Sigmoid colon (tissue), 7 donors: ENCODE data around the gene ANXA7. TPM values are rescaled to one million over a fixed set of nuclear protein-coding genes. Genes with fewer than 3 reads are reported as not detected.

Source experiments
- DNase-seq: peaks from one replicate; pipeline ENCODE4 v3.0.0-alpha.2; 2019
- H3K27ac ChIP-seq, 4 donors: fragments of 200-600 bp; sonication (generic); one replicate each; pipeline ENCODE4 v1.5.1; 2016 to 2019; ENCODE audit warnings: mild to moderate bottlenecking in 1 of 4
- H3K27me3 ChIP-seq, 3 donors: fragments of 200-600 bp; sonication (generic); one replicate each; pipeline ENCODE4 v1.5.1; 2019; ENCODE audit warnings: mild to moderate bottlenecking in 1 of 3
- H3K36me3 ChIP-seq, 4 donors: fragments of 200-600 bp; sonication (generic); one replicate each; pipeline ENCODE4 v1.5.1; 2016 to 2019
- H3K4me1 ChIP-seq, 4 donors: fragments of 200-600 bp; sonication (generic); one replicate each; pipeline ENCODE4 v1.5.1; 2017 to 2019
- H3K4me3 ChIP-seq, 4 donors: fragments of 200-600 bp; sonication (generic); one replicate each; pipeline ENCODE4 v1.5.1; 2017 to 2019; ENCODE audit warnings: mild to moderate bottlenecking in 2 of 4, moderate library complexity in 1 of 4
- H3K9me3 ChIP-seq, 4 donors: fragments of 200-600 bp in 3 of 4; sonication (generic) in 3 of 4; one replicate each; pipeline versions ENCODE4 v1.5.1 to v1.6.1; 2013 to 2019
- CTCF ChIP-seq, 4 experiments: fragments of 450-650 bp in 3 of 4; fragments of 200-600 bp in 1 of 4; IDR thresholded peaks; one replicate each; pipeline ENCODE4 v1.5.1; 2016 to 2019; ENCODE audit warnings: antibody characterized with exemption in 4 of 4, mild to moderate bottlenecking in 3 of 4, moderate library complexity in 2 of 4
- EP300 ChIP-seq, 4 donors: sonication (generic); formaldehyde crosslinking; IDR thresholded peaks; one replicate each; pipeline ENCODE4 v1.6.1; 2017; ENCODE audit warnings: antibody characterized with exemption in 4 of 4
- POLR2A ChIP-seq, 2 donors: fragments of 450-650 bp; IDR thresholded peaks; one replicate each; pipeline ENCODE4 v1.6.1; 2016; ENCODE audit warnings: antibody characterized with exemption in 2 of 2, mild to moderate bottlenecking in 2 of 2, moderate library complexity in 2 of 2
- POLR2AphosphoS5 ChIP-seq, 4 donors: sonication (generic); formaldehyde crosslinking; IDR thresholded peaks; one replicate each; pipeline ENCODE4 v1.6.1; 2017; ENCODE audit warnings: antibody characterized with exemption in 4 of 4
- WGBS, 2 donors: extraction: QIAGEN DNeasy Blood & Tissue Kit; methylation state at CpG; one replicate each; pipeline ENCODE4 v1.1.7; 2013; 5-methylcytosine and 5-hydroxymethylcytosine counted together
- intact Hi-C: fragments of 100-400 bp; cut with DNase I; formaldehyde crosslinking; loops from one replicate; pipeline ENCODE4 v1.15.1; 2023
- polyA plus RNA-seq, 3 donors: library from polyadenylated mRNA; stranded (reverse); fragments of 200-250 nt; gene quantifications; one replicate each; pipeline ENCODE4 v1.2.3, GENCODE V29; 2013
- total RNA-seq, 4 donors: library from RNA; depleted of rRNA; stranded (reverse); fragments of >200 nt; gene quantifications; one replicate each; pipeline ENCODE4 v1.1.0, GENCODE V29; 2016
- donor health status: healthy with polysubstance abuse.
- donor health status: Bipolar disorder and iron deficiency.
- donor health status: healthy.

The ANXA7 gene
- total and polyA plus RNA-seq, 7 donors: 61.5 to 96.8 (median 74.2) TPM

GRCh38 chr10:73388228-73388627 lies 25.6 kb downstream of the ANXA7 start:
- no peaks in the 10 kb centered on the region for H3K9me3 ChIP-seq
- no peaks in the 10 kb centered on the region for H3K4me1 ChIP-seq
- H3K4me3 ChIP-seq: no peak overlapping the region
- H3K36me3 ChIP-seq: peaks cover 17 to 77% (median 31%) of the 10 kb centered on the region in 4 donors
- WGBS, 2 donors: 95 to 96% methylated on average over 4 of the region's 4 CpGs
- TF ChIP-seq POLR2AphosphoS5 (IDR thresholded peaks at IDR 0.05): no peak
- no peak for TF ChIP-seq CTCF (IDR thresholded peaks at IDR 0.05)
- no peak for TF ChIP-seq EP300 (IDR thresholded peaks at IDR 0.05)
- TF ChIP-seq POLR2A (IDR thresholded peaks at IDR 0.05): no peak
- intact Hi-C loops: no loop called here
- H3K27ac ChIP-seq: no peak overlapping the region
- DNase-seq: no peak
- H3K27me3 ChIP-seq: no peaks in the 10 kb centered on the region

DNA sequence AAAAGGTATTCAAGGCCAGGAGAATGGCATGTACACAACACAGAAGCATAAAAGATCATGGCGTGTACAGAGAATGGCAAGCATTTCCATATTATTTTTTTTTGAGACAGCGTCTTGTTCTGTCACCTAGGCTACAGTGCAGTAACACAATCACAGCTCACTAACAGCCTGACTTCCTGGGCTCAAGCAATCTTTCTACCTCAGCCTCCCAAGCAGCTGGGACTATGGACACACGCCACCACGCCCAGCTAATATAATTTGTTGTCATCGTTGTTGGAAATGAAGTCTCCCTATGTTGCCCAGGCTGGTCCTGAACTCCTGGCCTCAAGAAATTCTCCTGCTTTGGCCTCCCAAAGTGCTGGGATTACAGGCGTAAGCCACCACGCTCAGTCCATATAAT lies 27.3 kb downstream of the ANXA7 start:
- no peak overlapping the region for H3K27ac ChIP-seq
- WGBS, 2 donors: 77 to 93% methylated on average over 7 of the region's 7 CpGs
- no peaks in the 10 kb centered on the region for H3K27me3 ChIP-seq
- H3K9me3 ChIP-seq: no peaks in the 10 kb centered on the region
- no peaks in the 10 kb centered on the region for H3K4me1 ChIP-seq
- intact Hi-C loops: no loop called here
- no peak for DNase-seq
- TF ChIP-seq POLR2A (IDR thresholded peaks at IDR 0.05): no peak
- no peak for TF ChIP-seq CTCF (IDR thresholded peaks at IDR 0.05)
- no peak for TF ChIP-seq EP300 (IDR thresholded peaks at IDR 0.05)
- no peak for TF ChIP-seq POLR2AphosphoS5 (IDR thresholded peaks at IDR 0.05)
- H3K4me3 ChIP-seq: no peak overlapping the region
- H3K36me3 ChIP-seq: peaks cover 17 to 93% (median 44%) of the 10 kb centered on the region in 4 donors

DNA sequence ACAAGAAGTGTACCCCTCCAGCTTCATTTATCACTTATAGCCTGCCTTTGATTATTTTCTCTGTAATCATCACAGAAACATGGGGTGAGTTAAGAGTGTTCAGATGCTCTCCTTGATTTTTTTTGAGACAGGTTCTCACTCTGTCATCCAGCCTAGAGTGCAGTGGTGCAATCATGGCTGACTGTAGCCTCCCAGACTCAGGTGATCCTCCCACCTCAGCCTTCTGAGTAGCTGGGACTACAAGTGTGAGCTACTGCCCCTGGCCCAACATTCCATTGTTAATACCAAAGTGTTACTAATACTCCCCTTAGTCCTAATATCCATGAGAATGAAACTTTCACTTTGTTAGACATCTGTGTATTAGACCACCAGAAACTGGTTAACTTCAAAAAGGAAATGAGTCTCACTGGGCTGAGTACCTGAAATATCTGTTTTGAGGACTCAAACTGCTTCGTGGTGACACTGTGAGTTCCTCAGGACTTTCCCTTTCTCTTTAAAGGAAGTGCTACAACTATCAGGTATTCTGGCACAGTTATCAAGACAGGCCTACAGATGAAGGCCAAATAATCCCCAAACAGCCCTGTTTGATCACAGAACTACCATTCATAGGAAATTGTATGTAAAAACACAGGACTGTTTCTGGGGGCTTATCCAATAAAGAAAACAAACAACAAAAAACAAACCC lies 34.7 kb downstream of the ANXA7 start:
- TF ChIP-seq CTCF (IDR thresholded peaks at IDR 0.05) (no peak), POLR2AphosphoS5 (IDR thresholded peaks at IDR 0.05) (no peak), EP300 (IDR thresholded peaks at IDR 0.05) (no peak), POLR2A (IDR thresholded peaks at IDR 0.05) (no peak)
- WGBS, 2 donors: 59 to 81% methylated on average over 1 of the region's 1 CpG
- Histone ChIP-seq H3K9me3 (no peaks in the 10 kb centered on the region), H3K27ac (no peak overlapping the region), H3K27me3 (no peaks in the 10 kb centered on the region), H3K4me3 (no peak overlapping the region), H3K4me1 (no peaks in the 10 kb centered on the region), H3K36me3 (peaks cover 11 to 94% (median 47%) of the 10 kb centered on the region in 4 donors)
- no peak for DNase-seq
- intact Hi-C loops: no loop called here

DNA sequence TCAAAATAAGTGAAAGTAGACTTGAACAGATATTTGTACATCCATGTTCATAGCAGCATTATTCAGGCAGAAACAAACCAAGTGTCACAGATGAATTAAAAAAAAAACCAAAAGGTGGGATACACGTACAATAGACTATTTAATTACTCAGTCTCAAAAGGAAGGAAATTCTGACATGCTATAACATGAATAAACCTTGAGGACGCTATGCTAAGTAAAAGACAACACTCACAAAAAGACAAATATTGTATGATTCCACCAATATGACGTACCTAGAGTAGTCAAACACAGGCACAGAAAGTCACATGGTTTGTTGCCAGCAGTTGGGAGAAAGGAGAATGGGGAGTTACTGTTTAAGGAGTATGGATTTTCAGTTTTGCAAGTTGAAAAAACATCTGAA lies 37.2 kb downstream of the ANXA7 start:
- Histone ChIP-seq H3K27me3 (no peaks in the 10 kb centered on the region), H3K9me3 (no peaks in the 10 kb centered on the region), H3K4me1 (no peaks in the 10 kb centered on the region), H3K36me3 (peaks cover 11 to 90% (median 30%) of the 10 kb centered on the region in 4 donors), H3K27ac (no peak overlapping the region), H3K4me3 (no peak overlapping the region)
- intact Hi-C loops: no loop called here
- 78 to 92% methylated on average over 3 of the region's 3 CpGs for WGBS, 2 donors
- TF ChIP-seq POLR2AphosphoS5 (IDR thresholded peaks at IDR 0.05): no peak
- no peak for TF ChIP-seq CTCF (IDR thresholded peaks at IDR 0.05)
- TF ChIP-seq EP300 (IDR thresholded peaks at IDR 0.05): no peak
- TF ChIP-seq POLR2A (IDR thresholded peaks at IDR 0.05): no peak
- DNase-seq: no peak

- 93 to 97% methylated on average over 4 of the region's 4 CpGs for WGBS, 2 donors
- Histone ChIP-seq H3K27ac (no peak overlapping the region), H3K4me3 (no peak overlapping the region), H3K9me3 (no peaks in the 10 kb centered on the region), H3K36me3 (peaks cover 0 to 56% (median 2%) of the 10 kb centered on the region in 4 donors), H3K27me3 (no peaks in the 10 kb centered on the region), H3K4me1 (no peaks in the 10 kb centered on the region)
- no peak for DNase-seq
- intact Hi-C loops: no loop called here
- no peak for TF ChIP-seq POLR2AphosphoS5 (IDR thresholded peaks at IDR 0.05)
- no peak for TF ChIP-seq EP300 (IDR thresholded peaks at IDR 0.05)
- no peak for TF ChIP-seq POLR2A (IDR thresholded peaks at IDR 0.05)
- no peak for TF ChIP-seq CTCF (IDR thresholded peaks at IDR 0.05)
Measured at GRCh38 chr10:73368238-73368637, 45.6 kb downstream of the ANXA7 start.
